NCI-H524 treated with DMSO at 0.1 percent for 48 hours (cell line): ENCODE measurements around the gene GLIS1.

Experiments
- DNase-seq: peaks from one replicate; lab custom pipeline; 2025; lab: John Stamatoyannopoulos, UW

The GLIS1 gene

DNA sequence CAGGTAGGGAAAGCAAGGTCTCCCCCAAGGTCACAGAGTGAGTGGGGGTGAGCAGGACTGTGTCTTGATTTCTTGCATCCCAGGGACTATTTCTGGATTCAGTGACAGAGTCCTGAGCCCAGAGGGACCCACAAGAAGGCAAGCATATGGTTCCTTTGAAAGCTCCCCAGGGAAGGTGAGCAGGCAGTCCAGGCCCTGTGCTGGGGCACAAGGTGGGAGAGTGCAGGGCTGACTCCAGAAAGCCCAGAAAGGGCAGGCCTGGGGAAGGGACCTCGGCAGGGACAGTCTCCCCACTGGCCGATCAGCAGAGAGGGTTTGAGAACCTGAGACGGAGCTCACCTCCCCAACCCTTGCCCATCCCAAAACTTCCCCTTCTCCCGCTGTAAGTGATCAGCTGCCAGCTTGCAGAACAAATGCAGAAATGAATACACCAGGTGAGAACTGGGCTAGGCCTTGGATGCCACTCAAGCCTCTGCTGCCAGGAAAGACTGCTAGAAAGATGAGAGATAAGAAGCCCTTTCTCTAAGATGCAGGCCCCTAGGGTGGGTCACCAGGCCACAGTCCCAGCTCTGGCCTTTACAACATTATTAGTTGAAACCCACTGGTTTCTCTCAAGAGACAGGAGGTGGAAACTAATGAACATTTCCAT lies 121.0 kb downstream of the GLIS1 start:
- no peak for DNase-seq

DNA sequence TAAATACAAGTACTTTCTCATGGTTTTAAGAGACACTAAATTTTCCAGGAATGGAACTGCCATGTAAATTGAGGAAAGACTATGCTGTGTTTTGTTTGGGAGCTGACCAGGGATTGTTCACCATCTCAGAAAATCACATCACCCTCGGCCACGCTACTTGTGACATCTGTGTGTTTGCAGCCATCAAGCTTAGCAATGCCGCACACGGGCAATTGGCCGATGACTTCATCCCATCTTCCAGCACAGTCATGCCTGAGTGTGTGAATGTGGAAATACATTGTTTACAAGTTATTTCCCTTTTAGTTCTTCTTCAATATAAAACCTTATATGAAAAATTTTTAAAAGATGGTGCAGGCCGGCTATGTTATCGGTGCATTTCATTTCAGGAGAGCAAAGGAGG lies 121.6 kb downstream of the GLIS1 start:
- DNase-seq, result no peak

DNA sequence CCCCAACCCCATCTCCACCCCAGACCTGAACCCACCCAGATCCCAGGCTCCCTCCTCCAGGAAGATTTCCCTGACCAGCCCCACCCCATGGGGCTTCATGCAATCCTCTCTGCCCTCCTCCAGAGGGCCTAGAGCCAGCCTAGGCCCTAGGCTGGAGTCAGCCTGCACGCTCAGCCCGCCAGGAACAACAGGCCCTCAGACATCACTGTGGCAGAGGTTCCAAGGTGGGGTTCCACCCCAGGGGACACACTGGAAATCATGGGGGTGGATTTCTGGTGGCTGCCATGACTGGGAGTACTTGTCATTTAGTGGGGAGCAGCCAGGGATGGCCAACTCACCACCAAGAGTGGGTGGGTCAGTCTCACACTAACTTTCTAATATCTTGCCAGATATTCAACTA lies 122.0 kb downstream of the GLIS1 start:
- no peak for DNase-seq

DNA sequence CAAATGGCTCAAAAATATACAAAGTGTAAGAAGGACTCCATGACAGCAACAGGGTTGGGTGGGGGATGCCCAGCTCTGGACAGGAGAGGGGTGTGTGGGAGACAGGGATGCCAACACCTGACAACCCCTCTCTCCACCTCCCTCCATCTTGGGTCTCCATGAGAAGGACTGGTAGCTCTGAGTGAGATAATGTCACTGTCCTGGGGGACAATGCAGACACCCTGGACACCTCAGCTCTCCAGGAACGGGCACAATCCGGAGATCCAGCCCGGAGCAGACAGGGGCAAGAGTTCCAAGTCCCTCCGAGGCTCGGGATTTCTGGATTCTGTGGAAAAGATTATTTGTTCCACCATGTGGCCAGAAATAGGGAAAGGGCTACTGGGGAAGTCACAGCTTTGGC lies 122.5 kb downstream of the GLIS1 start:
- DNase-seq, result no peak

DNA sequence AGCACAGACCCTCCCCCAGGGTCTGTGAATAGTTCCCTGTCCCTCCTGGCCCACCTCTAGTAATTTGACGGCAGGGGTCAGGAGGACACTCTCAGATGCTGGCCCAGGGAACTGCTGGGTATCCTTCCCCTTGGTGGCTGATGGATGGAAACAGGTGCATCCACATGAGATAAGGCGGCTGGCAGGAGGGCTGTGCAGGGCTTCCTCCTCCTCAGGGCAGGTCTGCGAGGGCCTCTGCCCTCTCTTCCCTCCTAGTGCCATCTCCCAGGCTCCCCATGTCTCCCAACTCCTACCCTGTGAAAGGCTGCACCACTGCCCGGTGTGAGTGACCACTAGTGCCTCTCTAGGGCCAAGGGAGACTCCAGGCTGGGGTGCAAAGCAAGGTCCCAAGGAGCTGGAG lies 123.9 kb downstream of the GLIS1 start:
- DNase-seq, result no peak

DNA sequence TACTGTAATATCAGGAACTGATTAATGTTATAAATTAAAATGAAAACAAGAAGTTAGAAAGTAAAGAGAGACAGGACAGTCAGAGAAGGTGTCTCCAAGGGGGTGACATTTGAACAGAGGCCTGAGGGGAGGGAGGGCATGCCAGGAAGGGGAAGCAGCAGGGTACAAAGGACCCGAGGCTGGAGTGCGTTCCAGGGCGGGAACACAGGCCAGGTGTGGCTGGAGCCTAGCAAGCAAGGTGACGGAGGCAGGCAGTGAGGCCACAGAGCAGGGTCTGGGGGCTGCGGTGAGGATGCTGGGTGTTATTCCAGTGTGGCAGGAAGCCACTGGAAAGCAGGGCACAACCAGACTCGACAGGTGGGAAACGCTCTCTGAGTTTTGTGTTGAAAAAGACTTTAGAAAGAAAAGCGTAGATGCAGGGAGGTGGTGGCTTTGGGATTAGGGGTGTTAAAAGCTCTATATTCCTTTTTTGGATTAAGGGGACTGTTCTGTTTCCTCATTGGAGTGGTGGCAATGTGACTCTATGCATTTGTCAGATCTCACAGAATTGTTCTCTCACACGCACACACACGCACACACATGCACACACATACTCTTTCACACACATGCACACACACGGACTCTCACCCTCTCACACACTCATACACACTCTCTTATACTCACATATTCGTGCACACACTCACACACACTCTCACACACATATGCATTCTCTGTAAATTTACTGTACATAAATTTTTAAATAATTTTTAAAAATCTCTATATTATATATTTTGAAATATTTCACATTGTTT lies 124.5 kb downstream of the GLIS1 start:
- DNase-seq, result no peak

DNA sequence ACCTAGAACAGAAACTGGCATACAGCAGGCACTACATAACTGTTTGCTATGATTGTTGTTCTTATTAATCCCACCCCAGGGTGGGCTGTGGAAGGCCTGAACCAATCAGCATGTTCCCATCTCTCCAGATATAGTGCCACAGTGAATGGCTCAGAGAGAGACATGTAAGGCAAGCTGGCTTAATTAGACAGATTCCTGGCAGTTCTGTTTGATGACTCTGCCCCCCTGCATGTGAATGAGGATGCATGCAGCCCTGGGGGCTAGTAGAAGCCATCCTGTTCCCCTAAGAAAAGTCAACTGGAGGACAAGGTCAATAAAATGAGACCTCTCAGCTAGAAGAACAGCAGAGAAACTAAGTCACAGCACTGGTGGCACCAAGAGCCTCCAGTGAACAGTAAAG lies 130.3 kb downstream of the GLIS1 start:
- no peak for DNase-seq

DNA sequence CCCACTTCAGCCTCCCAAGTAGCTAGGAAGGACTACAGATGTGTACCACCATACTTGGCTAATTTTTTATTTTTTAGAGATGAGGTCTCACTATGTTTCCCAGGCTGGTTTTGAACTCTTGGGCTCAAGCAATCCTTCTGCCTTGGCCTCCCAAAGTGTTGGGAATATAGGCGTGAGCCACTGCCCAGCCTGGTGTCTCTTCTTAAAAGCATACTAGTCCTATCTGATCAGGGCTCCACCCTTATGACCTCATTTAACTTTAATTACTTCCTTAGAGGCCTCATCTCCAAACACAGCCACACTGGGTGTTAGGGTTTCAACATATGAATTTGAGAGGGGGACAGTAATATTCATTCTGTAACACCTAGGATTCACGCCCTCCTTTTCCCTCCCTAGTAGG lies 130.9 kb downstream of the GLIS1 start:
- no peak for DNase-seq

DNA sequence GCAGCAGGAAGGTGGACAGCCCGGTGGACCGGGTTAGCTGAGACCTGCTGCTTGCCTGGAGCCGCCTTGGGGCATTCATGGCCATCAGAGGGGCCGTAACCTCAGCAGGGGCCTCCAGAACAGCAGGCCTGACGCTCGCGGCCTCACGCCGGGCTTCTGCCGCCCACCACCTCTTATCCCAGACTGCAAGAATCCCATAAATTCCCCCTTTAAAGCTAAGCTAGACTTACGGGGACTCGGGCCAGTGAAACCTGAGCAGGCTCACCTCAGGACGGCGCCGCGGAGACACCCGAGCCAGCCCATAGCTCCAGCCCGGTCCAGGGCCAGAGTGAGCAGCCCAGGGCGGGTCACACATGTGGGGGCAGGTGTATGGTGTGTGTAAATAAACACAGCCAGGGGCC lies 132.3 kb downstream of the GLIS1 start:
- DNase-seq, result no peak

DNA sequence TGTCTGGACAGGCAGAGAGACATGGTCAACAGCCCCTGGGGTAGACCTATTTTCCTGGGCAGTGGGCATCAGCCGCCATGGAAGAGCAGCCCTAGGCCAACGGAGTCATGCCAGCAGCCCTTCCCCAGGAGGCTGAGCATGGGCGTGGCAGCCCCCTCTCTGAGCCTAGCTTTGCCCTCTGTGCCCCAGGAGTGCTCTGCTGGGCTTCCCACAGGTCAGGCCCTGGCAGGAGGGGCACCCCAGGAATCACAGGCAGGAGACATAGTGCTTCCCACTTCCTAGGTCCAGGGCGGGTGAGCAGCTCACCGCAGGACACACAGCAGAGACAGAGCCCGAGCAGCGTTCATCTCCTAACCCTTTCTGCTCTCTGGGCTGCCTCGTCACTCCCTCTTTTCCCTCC lies 132.8 kb downstream of the GLIS1 start:
- DNase-seq, result no peak

DNA sequence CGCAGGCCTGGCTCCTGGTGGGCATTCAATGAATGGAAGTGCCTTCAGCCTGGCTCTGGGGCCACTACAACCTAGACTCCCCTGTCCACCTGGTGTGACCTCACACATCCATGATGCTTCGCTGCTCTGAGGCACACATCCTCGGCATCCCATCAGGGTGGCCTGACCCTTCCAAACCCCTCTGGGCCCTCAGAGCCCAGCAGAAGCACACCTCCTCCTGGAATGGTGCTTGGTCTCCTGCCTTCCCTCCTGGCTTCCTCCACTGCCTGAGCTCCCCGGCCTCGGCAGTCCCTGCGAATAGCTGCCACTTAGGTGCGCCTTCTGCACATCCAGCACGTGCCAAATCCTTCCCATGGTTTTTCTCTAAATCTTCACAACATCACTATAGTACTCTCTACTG lies 133.8 kb downstream of the GLIS1 start:
- DNase-seq, result no peak

DNA sequence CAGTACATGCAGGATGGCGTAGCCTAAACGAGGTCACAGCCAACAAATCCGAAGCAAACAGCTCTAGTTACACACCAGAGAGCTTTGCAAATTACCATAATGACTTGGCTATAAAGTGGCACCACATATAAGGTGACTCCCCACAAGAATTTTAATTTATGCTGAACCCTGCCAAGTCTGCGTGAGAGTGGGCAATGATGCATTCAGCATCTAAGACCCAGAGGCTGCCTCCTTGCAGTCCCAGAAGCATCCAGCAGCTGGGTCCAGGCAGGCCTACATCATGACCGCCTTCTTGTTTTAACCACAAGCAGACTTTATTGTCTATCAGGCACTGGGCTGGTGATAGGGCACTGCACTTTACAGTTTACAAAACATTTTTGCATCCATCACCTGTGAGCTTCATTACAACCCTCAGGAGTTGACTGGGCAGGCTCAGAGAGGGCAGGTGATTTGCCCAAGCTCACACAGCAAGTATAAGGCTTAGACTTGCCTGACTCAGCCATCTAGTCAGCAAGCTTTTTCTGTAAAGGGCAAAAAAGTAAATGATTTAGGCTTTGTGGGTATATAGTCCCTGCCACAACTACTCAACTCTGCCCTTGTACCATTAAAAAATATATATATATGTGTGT lies 134.6 kb downstream of the GLIS1 start:
- DNase-seq, result no peak

DNA sequence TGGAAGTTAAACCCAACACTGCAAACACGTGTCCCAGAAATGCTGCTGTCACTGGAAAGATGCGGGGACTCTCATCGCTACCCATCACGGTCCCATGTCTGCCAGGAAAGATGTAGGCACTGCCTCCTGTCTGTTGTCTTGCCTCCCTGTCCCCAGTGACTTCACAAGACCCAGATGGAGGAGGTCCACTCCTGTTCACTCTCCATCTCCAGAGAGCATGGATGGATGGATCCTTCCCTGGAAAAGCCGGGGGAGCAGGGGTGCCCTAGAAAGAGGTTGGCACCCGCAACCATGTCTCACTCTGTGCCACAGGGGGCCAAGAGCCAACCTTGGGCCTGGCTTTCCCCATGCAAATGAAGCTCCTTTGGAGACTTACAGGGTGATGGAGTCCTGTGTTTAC lies 135.5 kb downstream of the GLIS1 start:
- DNase-seq, result no peak

DNA sequence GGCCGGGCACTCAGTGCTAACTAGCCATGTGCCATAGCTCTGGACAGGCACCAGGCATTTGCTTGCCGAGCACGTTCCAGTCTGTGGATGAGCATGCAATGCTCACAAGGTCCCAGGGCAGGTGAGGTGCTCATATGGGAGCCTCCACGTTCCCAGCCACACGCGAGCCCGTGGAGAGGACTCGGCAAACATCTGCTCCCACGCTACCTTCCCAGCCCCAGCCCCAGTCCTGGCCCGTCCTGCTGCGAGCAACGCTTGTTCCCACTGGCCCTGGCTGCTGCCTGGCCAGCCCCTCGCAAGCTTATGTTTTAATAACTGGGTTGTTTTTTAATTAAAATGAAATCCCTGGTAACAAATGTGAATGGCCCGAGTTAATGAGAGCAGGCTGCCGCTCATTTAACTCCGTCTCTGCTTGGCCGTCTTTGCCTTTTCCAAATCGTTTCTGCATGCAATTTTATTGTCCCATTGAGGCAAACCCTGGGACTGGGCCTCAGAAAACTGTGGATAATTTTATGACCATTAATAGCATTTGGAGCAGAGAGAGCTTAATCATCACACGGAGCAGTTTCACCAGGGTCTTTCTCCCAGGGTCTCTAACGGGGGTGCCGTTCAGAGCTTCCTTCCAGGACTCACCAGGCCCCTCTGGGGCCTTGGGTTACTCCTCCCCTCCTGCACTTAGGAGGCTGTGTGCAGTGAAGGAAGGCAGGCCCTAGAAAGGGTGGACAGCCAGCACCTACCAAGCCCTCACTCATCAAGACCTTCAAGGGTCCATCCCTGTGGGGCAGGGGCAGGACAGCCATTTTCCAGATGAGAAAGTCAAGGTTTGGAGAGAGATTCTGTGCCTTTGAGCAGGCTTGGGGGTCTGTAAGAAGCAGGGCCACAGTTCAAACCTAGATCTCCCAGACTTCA lies 136.8 kb downstream of the GLIS1 start:
- no peak for DNase-seq

DNA sequence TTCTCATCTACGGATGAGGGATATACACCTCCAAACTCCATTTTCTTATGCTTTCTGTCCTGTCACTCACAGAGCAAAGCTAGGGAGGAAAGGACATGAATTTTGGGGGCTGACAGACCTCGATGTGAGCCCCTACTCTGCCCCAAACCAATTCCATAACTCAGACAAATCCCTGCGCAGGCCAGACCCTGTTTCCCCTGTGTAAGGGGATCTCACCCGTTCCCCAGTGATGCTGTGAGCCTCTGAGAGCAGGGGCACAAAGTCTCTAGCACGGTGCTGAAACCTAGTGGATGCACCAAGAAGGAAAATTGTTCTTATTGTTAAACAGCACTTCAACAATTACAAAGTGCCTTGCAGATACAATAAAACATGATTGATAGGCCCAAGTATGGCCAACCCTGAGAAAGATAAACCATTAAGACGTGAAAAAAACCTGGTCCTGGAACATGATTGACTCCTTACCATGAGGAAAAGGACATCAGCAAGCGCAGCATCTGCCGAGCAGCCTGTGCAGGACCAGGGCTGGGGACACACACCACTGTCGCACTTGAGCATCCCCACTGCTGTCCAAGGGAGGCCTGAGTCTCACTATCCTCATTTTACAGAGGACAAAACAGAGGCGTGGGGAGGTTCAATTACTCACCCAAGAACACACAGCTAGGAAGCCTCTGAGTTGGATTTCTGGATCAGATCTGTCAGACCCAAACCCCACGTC lies 137.8 kb downstream of the GLIS1 start:
- DNase-seq, result no peak

DNA sequence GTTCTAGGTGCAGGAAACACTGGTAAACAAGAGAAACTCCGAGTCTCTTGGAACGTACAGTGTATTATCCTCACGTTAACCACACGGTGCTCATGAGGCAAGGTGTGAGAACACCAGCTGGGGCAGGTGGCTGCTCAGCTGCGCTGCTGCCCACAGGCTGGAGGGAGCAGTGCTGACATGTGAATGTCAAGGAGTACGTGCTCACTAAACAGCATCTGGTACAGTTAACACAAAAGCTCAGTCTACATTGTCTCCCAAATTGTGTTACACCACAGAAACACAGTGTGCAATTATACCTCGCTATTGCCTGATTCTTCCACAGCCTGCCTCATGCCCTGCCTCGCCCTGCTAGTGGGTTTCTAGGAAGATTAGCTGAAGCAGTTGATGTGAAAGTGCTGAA lies 138.4 kb downstream of the GLIS1 start:
- no peak for DNase-seq

DNA sequence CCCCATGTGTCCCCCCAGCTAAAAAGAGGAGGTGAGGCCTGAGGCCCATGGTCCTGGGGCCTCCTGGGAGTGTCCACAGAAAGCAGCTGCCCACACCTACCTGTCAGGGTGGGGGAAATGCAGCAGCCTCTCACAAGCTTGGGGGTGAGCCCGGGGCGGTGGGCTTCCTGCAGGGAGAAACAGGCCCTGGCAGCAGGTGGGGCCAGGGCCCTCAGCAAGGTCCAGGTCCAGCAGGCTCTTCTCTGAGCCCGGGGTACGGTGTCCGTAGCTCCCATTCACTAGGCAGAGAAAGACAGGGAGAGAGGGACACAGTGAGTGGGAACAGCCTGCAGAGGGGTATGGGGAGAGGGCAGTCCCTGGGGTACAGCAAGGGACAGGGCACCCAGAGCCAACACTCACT lies 139.0 kb downstream of the GLIS1 start:
- DNase-seq, result no peak

DNA sequence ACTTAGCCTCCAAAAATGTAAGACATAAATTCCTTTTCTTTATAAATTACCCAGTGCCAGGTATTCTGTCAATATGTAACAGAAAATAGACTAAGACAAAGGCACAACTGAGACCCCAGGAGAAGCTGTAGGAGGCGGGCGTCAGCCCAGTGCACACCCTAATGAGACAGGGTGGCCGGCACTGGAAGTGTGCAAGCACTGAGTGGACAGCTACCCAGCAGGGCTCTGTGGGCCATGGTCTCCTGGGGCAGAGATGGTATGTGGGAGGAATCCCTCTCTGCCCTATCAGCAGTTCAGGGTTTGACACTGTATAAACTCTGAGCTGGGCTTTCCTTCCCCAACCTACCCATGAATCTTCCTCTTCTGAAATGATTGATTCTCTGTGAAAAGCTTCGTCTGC lies 139.5 kb downstream of the GLIS1 start:
- DNase-seq, result no peak

DNA sequence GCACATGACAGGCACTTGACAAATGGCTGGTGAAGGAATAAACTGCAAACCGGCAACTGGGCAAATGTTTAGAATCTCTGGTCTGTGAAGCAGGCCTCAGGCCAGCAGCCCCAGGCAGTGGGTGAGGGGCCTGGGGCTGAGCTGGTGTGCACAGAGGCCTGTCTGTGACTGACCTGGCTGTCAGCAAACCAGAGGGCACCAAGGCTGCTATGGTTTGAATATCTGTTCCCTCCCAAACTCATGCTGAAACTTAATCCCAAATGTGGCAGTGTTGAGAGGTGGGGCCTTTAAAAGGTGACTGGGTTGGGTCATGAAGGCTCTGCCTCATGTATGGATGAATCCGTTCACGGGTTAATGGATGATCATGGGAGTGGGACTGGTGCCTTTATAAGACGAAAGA lies 140.0 kb downstream of the GLIS1 start:
- DNase-seq, result no peak

DNA sequence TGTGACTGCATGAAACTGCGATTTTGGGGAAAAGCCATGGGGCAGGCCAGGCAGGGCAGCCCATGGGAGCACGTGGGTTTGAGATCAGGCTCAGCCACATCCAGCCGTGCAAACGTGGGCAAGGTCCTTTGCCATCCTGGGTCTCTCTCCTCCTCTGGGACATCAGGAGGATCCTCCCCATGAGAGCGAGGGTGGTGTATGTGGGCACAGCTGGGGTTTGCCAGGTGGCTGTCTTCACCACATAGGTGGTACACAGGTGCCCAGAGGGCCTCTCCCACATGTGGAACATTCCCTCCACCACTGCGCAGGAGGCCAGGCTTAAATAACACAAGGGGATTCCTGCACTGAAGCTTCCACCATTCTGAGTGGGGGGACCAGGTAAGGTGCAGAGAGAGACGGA lies 143.1 kb downstream of the GLIS1 start:
- no peak for DNase-seq

DNA sequence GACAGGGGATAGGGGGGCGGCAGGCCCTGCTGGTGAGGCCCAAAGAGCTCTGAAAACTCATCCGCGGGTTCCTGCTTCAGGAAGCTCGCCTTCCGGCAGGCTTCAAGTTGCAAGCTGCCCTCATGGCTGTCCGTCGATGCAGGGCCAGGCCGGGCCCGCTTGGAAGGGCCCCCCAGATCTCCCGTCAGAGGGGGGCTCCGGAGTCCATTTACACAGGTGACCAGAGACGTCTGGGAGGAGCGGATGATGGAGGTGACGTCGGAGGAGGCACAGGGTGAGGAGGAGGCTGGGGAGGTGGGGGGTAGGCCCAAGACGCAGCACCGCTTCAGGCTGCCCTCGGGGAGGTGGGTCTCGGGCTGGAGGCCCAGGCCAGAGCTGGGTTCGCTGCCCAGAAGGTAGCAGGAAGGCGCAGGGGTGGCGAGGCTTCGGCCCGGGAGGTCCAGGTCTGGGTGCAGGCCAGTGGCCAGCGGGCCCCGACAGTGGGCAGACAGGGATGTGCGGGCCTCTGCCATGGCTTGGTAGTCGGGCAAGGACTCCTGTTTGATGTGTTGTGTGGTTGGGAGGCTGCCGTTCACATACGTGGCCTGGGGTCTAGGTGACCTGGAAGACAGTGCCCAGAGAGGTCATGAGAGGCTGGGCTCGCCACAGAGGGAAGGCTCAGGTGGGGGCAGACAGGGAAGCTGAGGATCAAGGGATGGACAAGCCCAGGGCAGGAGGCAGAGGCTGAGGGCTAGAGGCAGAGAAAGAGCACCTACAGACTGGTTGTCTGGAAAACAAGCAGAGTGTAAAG lies 144.4 kb downstream of the GLIS1 start:
- no peak for DNase-seq
